Neural cell (in vitro differentiated cells): ENCODE measurements around the gene INS. TPM values are rescaled to one million over a fixed set of nuclear protein-coding genes. Genes with fewer than 3 reads are reported as not detected.

Source experiments
- H2AFZ ChIP-seq: fragments of 200-600, 300-800 bp; sonication (generic), shearing (Covaris generic); 2 replicates; pipeline ENCODE4 v1.6.0; 2014; ENCODE audit warnings: low read depth, mild to moderate bottlenecking, antibody characterized with exemption, low read length, moderate library complexity
- H3F3A ChIP-seq: fragments of 200-600 bp; shearing (Covaris generic); 2 replicates; pipeline ENCODE4 v1.6.1; 2016; ENCODE audit warnings: mild to moderate bottlenecking, moderate library complexity, mixed read lengths, antibody characterized with exemption, low read length; ENCODE audit not compliant: insufficient read depth, poor library complexity, severe bottlenecking
- H3K27ac ChIP-seq: fragments of 200-600, 300-800 bp; sonication (generic), shearing (Covaris generic); 2 replicates; pipeline ENCODE4 v1.5.1; 2014; ENCODE audit warnings: mild to moderate bottlenecking, low read length, moderate library complexity
- H3K27me3 ChIP-seq: fragments of 300-800, 200-600 bp; sonication (generic), shearing (Covaris generic); 2 replicates; pipeline ENCODE4 v1.6.0; 2014; ENCODE audit warnings: mild to moderate bottlenecking, low read depth, low read length, moderate library complexity; ENCODE audit not compliant: insufficient read depth
- H3K36me3 ChIP-seq: fragments of 300-800, 200-600 bp; sonication (generic), shearing (Covaris generic); 2 replicates; pipeline ENCODE4 v1.5.1; 2014; ENCODE audit warnings: mild to moderate bottlenecking, antibody characterized with exemption, low read length, moderate library complexity; ENCODE audit not compliant: insufficient read depth
- H3K4me2 ChIP-seq: fragments of 300-800, 200-600 bp; sonication (generic), shearing (Covaris generic); 2 replicates; pipeline ENCODE4 v1.6.0; 2014; ENCODE audit warnings: mild to moderate bottlenecking, low read length
- H3K4me3 ChIP-seq: fragments of 300-800, 200-600 bp; sonication (generic), shearing (Covaris generic); 2 replicates; pipeline ENCODE4 v1.5.1; 2014; ENCODE audit warnings: mild to moderate bottlenecking, low read length, moderate library complexity
- H3K79me2 ChIP-seq: fragments of 200-600 bp; shearing (Covaris generic); replicated peaks from 2 replicates; pipeline ENCODE4 v1.6.0; 2014; ENCODE audit warnings: mild to moderate bottlenecking, low read length, moderate library complexity; ENCODE audit not compliant: insufficient read depth
- H3K9ac ChIP-seq: fragments of 300-800, 200-600 bp; sonication (generic), shearing (Covaris generic); 2 replicates; pipeline ENCODE4 v1.6.1; 2016; ENCODE audit warnings: mild to moderate bottlenecking, low read length, mixed read lengths
- H3K9me2 ChIP-seq: fragments of 200-600 bp; shearing (Covaris generic); 2 replicates; pipeline ENCODE4 v1.6.1; 2016; ENCODE audit warnings: mild to moderate bottlenecking, low read length, mixed read lengths; ENCODE audit not compliant: insufficient read depth
- H3K9me3 ChIP-seq: fragments of 200-600, 300-800 bp; sonication (generic), shearing (Covaris generic); 2 replicates; pipeline ENCODE4 v1.6.1; 2016; ENCODE audit warnings: mild to moderate bottlenecking, mixed run types, low read length, moderate library complexity, mixed read lengths
- H4K20me1 ChIP-seq: fragments of 200-600 bp; shearing (Covaris generic); 2 replicates; pipeline ENCODE4 v1.6.1; 2016; ENCODE audit warnings: mild to moderate bottlenecking, mixed run types; ENCODE audit not compliant: insufficient read depth
- EP300 ChIP-seq: fragments of 450-650 bp; conservative IDR thresholded peaks from 2 replicates; pipeline ENCODE4 v1.6.1; 2014; ENCODE audit warnings: antibody characterized with exemption, mild to moderate bottlenecking, moderate library complexity; ENCODE audit not compliant: poor library complexity, severe bottlenecking
- EZH2 ChIP-seq: fragments of 200-600, 300-800 bp; shearing (Covaris generic), sonication (generic); IDR thresholded peaks from 2 replicates; pipeline ENCODE4 v1.6.1; 2014; ENCODE audit warnings: antibody characterized with exemption, low read length, borderline replicate concordance, mild to moderate bottlenecking; ENCODE audit not compliant: insufficient read depth, poor library complexity, severe bottlenecking
- MXI1 ChIP-seq: fragments of 450-650 bp; conservative IDR thresholded peaks from 2 replicates; pipeline ENCODE4 v1.6.1; 2014; ENCODE audit warnings: antibody characterized with exemption, mild to moderate bottlenecking; ENCODE audit not compliant: poor library complexity, severe bottlenecking
- POLR2AphosphoS5 ChIP-seq: IDR thresholded peaks from 2 replicates; pipeline ENCODE4 v1.6.1; 2012
- RAD21 ChIP-seq: fragments of 450-650 bp; conservative IDR thresholded peaks from 2 replicates; pipeline ENCODE4 v1.6.1; 2014; ENCODE audit warnings: antibody characterized with exemption, mild to moderate bottlenecking, moderate library complexity
- TAF1 ChIP-seq: IDR thresholded peaks from 2 replicates; pipeline ENCODE4 v1.6.1; 2012; ENCODE audit warnings: low read depth
- polyA plus RNA-seq: library from polyadenylated mRNA; depleted of rRNA; stranded (reverse); fragments of >200 nt; gene quantifications from 2 replicates; pipeline ENCODE4 v1.2.3, GENCODE V29; 2014
- TF ChIP-seq, protein P1 (sequence below): IDR thresholded peaks from 2 replicates; pipeline ENCODE4 v1.6.1; 2012; ENCODE audit warnings: borderline replicate concordance
- TF ChIP-seq, protein P2 (sequence below): fragments of 450-650 bp; IDR thresholded peaks from 2 replicates; pipeline ENCODE4 v1.5.1; 2014; ENCODE audit warnings: antibody characterized with exemption, mild to moderate bottlenecking, moderate library complexity; ENCODE audit not compliant: poor library complexity, severe bottlenecking

The INS gene
- polyA plus RNA-seq, 1 donor from 2014 or later: not detected

DNA sequence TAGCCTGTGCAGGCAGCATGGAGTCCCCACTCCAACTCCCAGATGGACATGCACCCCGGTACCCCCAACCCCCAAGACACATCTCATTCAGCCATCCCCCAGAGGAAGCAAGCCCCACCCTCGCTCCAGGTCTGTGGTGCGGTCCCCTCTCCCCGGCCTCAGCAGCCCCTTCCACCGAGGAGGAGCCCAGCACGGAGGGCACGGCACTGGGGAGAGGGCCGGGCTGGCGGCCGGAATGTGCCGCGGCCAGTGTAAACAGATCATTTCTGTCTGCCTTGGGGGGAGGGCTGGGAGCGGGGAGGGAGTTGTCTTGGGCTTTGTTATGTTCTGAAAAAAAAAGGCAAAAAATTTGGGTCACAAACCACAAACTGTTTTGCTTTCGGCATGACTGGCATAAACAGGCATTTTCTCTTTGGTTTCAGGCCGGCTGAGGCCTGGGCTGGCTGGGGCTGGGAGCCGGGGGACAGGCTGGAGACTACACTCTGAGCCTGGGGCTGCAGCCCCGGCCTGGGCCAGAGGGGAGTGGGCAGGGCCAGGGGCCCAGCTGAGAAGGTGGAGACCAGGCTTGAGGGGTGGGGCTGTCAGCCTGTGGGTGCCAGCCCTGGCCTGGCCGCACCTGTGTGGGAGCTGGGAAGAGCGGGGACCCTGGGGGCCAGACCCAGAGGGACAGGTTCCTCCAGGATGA is 38.6 kb downstream of the INS start:
- Histone ChIP-seq H3F3A (no peaks in the 10 kb centered on the region), H3K9me3 (no peaks in the 10 kb centered on the region), H3K9ac (no peak overlapping the region), H2AFZ (no peak overlapping the region), H3K27me3 (no peaks in the 10 kb centered on the region), H3K4me2 (no peak overlapping the region), H3K36me3 (no peaks in the 10 kb centered on the region), H3K27ac (no peak overlapping the region), H4K20me1 (no peaks in the 10 kb centered on the region), H3K9me2 (no peaks in the 10 kb centered on the region), H3K4me3 (no peak overlapping the region), H3K79me2 (no peaks in the 10 kb centered on the region)
- TF ChIP-seq, protein P1, sequence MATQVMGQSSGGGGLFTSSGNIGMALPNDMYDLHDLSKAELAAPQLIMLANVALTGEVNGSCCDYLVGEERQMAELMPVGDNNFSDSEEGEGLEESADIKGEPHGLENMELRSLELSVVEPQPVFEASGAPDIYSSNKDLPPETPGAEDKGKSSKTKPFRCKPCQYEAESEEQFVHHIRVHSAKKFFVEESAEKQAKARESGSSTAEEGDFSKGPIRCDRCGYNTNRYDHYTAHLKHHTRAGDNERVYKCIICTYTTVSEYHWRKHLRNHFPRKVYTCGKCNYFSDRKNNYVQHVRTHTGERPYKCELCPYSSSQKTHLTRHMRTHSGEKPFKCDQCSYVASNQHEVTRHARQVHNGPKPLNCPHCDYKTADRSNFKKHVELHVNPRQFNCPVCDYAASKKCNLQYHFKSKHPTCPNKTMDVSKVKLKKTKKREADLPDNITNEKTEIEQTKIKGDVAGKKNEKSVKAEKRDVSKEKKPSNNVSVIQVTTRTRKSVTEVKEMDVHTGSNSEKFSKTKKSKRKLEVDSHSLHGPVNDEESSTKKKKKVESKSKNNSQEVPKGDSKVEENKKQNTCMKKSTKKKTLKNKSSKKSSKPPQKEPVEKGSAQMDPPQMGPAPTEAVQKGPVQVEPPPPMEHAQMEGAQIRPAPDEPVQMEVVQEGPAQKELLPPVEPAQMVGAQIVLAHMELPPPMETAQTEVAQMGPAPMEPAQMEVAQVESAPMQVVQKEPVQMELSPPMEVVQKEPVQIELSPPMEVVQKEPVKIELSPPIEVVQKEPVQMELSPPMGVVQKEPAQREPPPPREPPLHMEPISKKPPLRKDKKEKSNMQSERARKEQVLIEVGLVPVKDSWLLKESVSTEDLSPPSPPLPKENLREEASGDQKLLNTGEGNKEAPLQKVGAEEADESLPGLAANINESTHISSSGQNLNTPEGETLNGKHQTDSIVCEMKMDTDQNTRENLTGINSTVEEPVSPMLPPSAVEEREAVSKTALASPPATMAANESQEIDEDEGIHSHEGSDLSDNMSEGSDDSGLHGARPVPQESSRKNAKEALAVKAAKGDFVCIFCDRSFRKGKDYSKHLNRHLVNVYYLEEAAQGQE: no peak
- no peak for TF ChIP-seq EP300
- no peak for TF ChIP-seq POLR2AphosphoS5
- TF ChIP-seq RAD21: no peak
- no peak for TF ChIP-seq MXI1
- TF ChIP-seq EZH2: no peak
- no peak for TF ChIP-seq TAF1
- TF ChIP-seq, protein P2, sequence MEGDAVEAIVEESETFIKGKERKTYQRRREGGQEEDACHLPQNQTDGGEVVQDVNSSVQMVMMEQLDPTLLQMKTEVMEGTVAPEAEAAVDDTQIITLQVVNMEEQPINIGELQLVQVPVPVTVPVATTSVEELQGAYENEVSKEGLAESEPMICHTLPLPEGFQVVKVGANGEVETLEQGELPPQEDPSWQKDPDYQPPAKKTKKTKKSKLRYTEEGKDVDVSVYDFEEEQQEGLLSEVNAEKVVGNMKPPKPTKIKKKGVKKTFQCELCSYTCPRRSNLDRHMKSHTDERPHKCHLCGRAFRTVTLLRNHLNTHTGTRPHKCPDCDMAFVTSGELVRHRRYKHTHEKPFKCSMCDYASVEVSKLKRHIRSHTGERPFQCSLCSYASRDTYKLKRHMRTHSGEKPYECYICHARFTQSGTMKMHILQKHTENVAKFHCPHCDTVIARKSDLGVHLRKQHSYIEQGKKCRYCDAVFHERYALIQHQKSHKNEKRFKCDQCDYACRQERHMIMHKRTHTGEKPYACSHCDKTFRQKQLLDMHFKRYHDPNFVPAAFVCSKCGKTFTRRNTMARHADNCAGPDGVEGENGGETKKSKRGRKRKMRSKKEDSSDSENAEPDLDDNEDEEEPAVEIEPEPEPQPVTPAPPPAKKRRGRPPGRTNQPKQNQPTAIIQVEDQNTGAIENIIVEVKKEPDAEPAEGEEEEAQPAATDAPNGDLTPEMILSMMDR: no peak

DNA sequence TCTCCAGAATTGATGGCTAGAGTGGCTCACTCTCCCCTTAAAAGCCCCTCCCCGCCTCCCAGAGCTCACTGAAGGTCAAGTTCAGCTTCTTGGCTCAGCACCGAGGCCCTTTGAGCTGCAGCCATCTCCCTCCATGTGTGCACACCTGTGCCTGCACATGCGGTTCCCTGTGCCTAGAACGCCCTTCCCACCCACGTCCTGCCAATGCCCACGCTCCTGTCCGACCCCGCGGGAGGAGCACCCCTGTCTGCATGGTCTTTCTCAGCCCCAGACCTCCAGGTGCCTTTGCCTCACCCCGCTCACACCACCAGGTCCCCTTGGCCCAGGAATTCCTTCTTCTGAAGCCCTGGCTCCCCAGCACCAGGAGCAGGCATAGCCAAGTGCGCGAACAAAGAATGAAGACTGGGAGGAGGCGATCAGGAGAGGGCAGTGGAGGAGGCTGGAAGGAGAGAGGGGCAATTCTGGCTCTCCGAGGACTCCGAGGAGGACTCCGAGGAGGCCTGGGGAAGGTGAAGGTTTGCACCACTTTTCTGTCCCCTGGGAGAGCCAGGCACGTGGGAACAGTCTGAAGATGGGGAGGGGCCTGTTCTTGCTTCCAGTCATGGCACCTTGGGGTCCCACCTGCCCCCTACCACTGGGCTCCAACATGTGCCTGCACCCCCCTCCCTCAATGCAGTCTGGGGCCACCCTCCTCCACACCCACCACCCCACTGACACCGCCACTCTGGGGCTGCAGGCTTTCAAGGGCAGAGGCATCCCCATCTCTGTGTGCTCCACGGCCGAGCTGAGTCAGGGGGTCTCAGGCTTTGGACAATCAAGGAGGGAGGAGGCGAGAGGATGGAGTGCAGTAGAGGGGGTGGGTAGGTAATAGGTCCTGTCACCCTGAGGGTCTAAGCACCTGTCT is 39.5 kb downstream of the INS start:
- H3K9ac ChIP-seq: no peak overlapping the region
- H3F3A ChIP-seq: no peaks in the 10 kb centered on the region
- H3K36me3 ChIP-seq: no peaks in the 10 kb centered on the region
- H3K4me3 ChIP-seq: no peak overlapping the region
- H2AFZ ChIP-seq: no peak overlapping the region
- H3K79me2 ChIP-seq: no peaks in the 10 kb centered on the region
- no peaks in the 10 kb centered on the region for H3K9me2 ChIP-seq
- H3K27ac ChIP-seq: no peak overlapping the region
- TF ChIP-seq EP300: no peak
- TF ChIP-seq MXI1: no peak
- H3K27me3 ChIP-seq: no peaks in the 10 kb centered on the region
- H4K20me1 ChIP-seq: no peaks in the 10 kb centered on the region
- peaks cover 5% of the 10 kb centered on the region for H3K9me3 ChIP-seq
- no peak overlapping the region for H3K4me2 ChIP-seq
